ENCODE results near the gene RAB7B. TPM values are rescaled to one million over a fixed set of nuclear protein-coding genes. Genes with fewer than 3 reads are reported as not detected.

The RAB7B gene
- total and polyA plus RNA-seq, 2 of the 13 experiments (the other 11 are each of a cell fraction or from before 2014, with no cell fraction given): 0.05 to 0.46 TPM

GRCh38 chr1:205949753-205950152, 53.4 kb downstream of the RAB7B start:
- WGBS (ENCODE audit: low lambda C conversion rate): 57% methylated on average over 1 of the region's 1 CpG
- ChIA-PET CTCF (ENCODE audit: low intra/inter-chr PET ratio, low total read pairs) (no interaction called here), POLR2A (no interaction called here)
- Histone ChIP-seq H3K27me3 (ENCODE audit: control insufficient read depth in 1 of 2, insufficient read depth in 2 of 2, low read length in 2 of 2) (peaks cover 1 to 37% of the 10 kb centered on the region in 2 experiments; a peak in 4 of 5 replicates), H3K4me1 (ENCODE audit: insufficient read depth, low read length) (peaks cover 7% of the 10 kb centered on the region), H2AFZ (ENCODE audit: low read length) (no peak overlapping the region), H3K4me3 (replicated peaks in 1 of 3; ENCODE audit: insufficient read depth in 1 of 3, low read depth in 2 of 3, low read length in 3 of 3) (no peak overlapping the region), H3K79me2 (ENCODE audit: insufficient read depth, low read length) (no peaks in the 10 kb centered on the region), H3K9me3 (ENCODE audit: low read length) (no peaks in the 10 kb centered on the region), H4K20me1 (ENCODE audit: insufficient read depth, low read length) (no peaks in the 10 kb centered on the region), H3K27ac (ENCODE audit: extremely low read length, insufficient read depth, low read length) (no peak overlapping the region), H3K9ac (ENCODE audit: insufficient read depth, low read depth, low read length) (no peak overlapping the region), H3K36me3 (replicated peaks in 1 of 2; ENCODE audit: control insufficient read depth in 1 of 2, insufficient read depth in 2 of 2, low read length in 2 of 2) (no peaks in the 10 kb centered on the region), H3K4me2 (ENCODE audit: low read depth, low read length) (no peak overlapping the region)
- intact Hi-C loops (cut with micrococcal nuclease; ENCODE audit: unreplicated experiment) (no loop called here), in situ Hi-C loops (cut with HindIII; ENCODE audit: extremely low pct_ligation_motif_present, low pct_unique_long_range_greater_than_20kb) (no loop called here)
- FAIRE-seq (no peak), ATAC-seq (no peak), DNase-seq (ENCODE audit: low spot score) (no peak)
- no TSS peak for BruUV-seq (replicated peaks)
- TF ChIP-seq GLMP (CRISPR knock-in tag; IDR thresholded peaks at IDR 0.05; ENCODE audit: borderline replicate concordance) (no peak), ZNF616 (CRISPR knock-in tag; IDR thresholded peaks at IDR 0.05; ENCODE audit: low read depth) (no peak), ZNF670 (CRISPR knock-in tag; IDR thresholded peaks at IDR 0.05; ENCODE audit: borderline replicate concordance) (no peak)

GRCh38 chr1:205948886-205949285, 54.3 kb downstream of the RAB7B start:
- Histone ChIP-seq H3K4me2 (ENCODE audit: low read depth, low read length) (no peak overlapping the region), H3K36me3 (replicated peaks in 1 of 2; ENCODE audit: control insufficient read depth in 1 of 2, insufficient read depth in 2 of 2, low read length in 2 of 2) (no peaks in the 10 kb centered on the region), H4K20me1 (ENCODE audit: insufficient read depth, low read length) (no peaks in the 10 kb centered on the region), H3K27me3 (ENCODE audit: control insufficient read depth in 1 of 2, insufficient read depth in 2 of 2, low read length in 2 of 2) (peaks cover 1 to 40% of the 10 kb centered on the region in 2 experiments; a peak in 4 of 5 replicates), H3K9me3 (ENCODE audit: low read length) (no peaks in the 10 kb centered on the region), H3K27ac (ENCODE audit: extremely low read length, insufficient read depth, low read length) (no peak overlapping the region), H3K9ac (ENCODE audit: insufficient read depth, low read depth, low read length) (no peak overlapping the region), H2AFZ (ENCODE audit: low read length) (no peak overlapping the region), H3K4me3 (replicated peaks in 1 of 3; ENCODE audit: insufficient read depth in 1 of 3, low read depth in 2 of 3, low read length in 3 of 3) (no peak overlapping the region), H3K79me2 (ENCODE audit: insufficient read depth, low read length) (no peaks in the 10 kb centered on the region), H3K4me1 (ENCODE audit: insufficient read depth, low read length) (peaks cover 12% of the 10 kb centered on the region)
- in situ Hi-C loops (cut with HindIII; ENCODE audit: extremely low pct_ligation_motif_present, low pct_unique_long_range_greater_than_20kb): no loop called here
- FAIRE-seq (no peak), DNase-seq (ENCODE audit: low spot score) (no peak), ATAC-seq (no peak)
- intact Hi-C loops (cut with micrococcal nuclease; ENCODE audit: unreplicated experiment): no loop called here
- ChIA-PET POLR2A (no interaction called here), CTCF (ENCODE audit: low intra/inter-chr PET ratio, low total read pairs) (no interaction called here)
- no TSS peak for BruUV-seq (replicated peaks)
- WGBS (ENCODE audit: low lambda C conversion rate): 53% methylated on average over 3 of the region's 3 CpGs
- no peak for TF ChIP-seq NR2F2 (IDR thresholded peaks at IDR 0.05; ENCODE audit: borderline replicate concordance, low read depth)
- TF ChIP-seq PHB2 (IDR thresholded peaks at IDR 0.05; ENCODE audit: partially characterized antibody): no peak
- no peak for TF ChIP-seq ZNF235 (CRISPR knock-in tag; IDR thresholded peaks at IDR 0.05; ENCODE audit: borderline replicate concordance)
- TF ChIP-seq ZNF207 (IDR thresholded peaks at IDR 0.05; ENCODE audit: borderline replicate concordance): no peak
- TF ChIP-seq ZFP37 (CRISPR knock-in tag; IDR thresholded peaks at IDR 0.05; ENCODE audit: borderline replicate concordance): no peak
- TF ChIP-seq ZNF770 (CRISPR knock-in tag; IDR thresholded peaks at IDR 0.05): no peak
- TF ChIP-seq NR3C1 (CRISPR knock-in tag; IDR thresholded peaks at IDR 0.05): no peak
- TF ChIP-seq ZBTB14 (CRISPR knock-in tag; IDR thresholded peaks at IDR 0.05): no peak
- TF ChIP-seq ZGPAT (CRISPR knock-in tag; IDR thresholded peaks at IDR 0.05): no peak
- TF ChIP-seq ZBTB38 (CRISPR knock-in tag; IDR thresholded peaks at IDR 0.05): no peak
- TF ChIP-seq ZNF33A (CRISPR knock-in tag; IDR thresholded peaks at IDR 0.05; ENCODE audit: borderline replicate concordance): no peak
